CD14-positive monocyte (primary cell): ENCODE measurements around the gene CSMD2. TPM values are rescaled to one million over a fixed set of nuclear protein-coding genes. Genes with fewer than 3 reads are reported as not detected.
A peak's percentile ranks its signal among the peaks of the same experiment; 100 is the strongest.

Experiments
- DNase-seq, 3 donors: peaks; one replicate each; pipeline ENCODE4 v3.0.0-alpha.2; 2011 to 2022
- H2AFZ ChIP-seq: 2 replicates; pipeline ENCODE4 v1.6.0; 2012; ENCODE audit warnings: mild to moderate bottlenecking, low read depth, low read length, inconsistent platforms; ENCODE audit not compliant: insufficient read depth, poor library complexity, severe bottlenecking
- H3K27ac ChIP-seq, 2 donors: 1 replicate in 1 of 2; 2 replicates in 1 of 2; pipeline ENCODE4 v1.5.1; 2012 to 2013; ENCODE audit warnings: low read length in 2 of 2, control low read depth in 1 of 2, inconsistent platforms in 1 of 2, low read depth in 1 of 2, mild to moderate bottlenecking in 1 of 2
- H3K27me3 ChIP-seq, 2 donors: one replicate each; pipeline versions ENCODE4 v1.6.0 to v1.6.1; 2011 to 2013; ENCODE audit warnings: low read length in 2 of 2; ENCODE audit not compliant: control insufficient read depth in 2 of 2, insufficient read depth in 2 of 2
- H3K36me3 ChIP-seq, 2 donors: replicated peaks in 1 of 2; 1 replicate in 1 of 2; 2 replicates in 1 of 2; pipeline versions ENCODE4 v1.5.1 to v1.6.1; 2012 to 2013; ENCODE audit warnings: low read length in 2 of 2, control low read depth in 1 of 2, inconsistent platforms in 1 of 2, mild to moderate bottlenecking in 1 of 2; ENCODE audit not compliant: insufficient read depth in 2 of 2, control insufficient read depth in 1 of 2
- H3K4me1 ChIP-seq, 2 donors: 1 replicate in 1 of 2; 2 replicates in 1 of 2; pipeline versions ENCODE4 v1.5.1 to v1.6.1; 2012 to 2013; ENCODE audit warnings: low read length in 2 of 2, control low read depth in 1 of 2, inconsistent platforms in 1 of 2, mild to moderate bottlenecking in 1 of 2, moderate library complexity in 1 of 2; ENCODE audit not compliant: insufficient read depth in 2 of 2, control insufficient read depth in 1 of 2
- H3K4me2 ChIP-seq: replicated peaks from 2 replicates; pipeline ENCODE3; 2012; ENCODE audit warnings: low read length, moderate library complexity, mild to moderate bottlenecking; ENCODE audit not compliant: poor library complexity, severe bottlenecking; ENCODE audit errors: extremely low read depth
- H3K4me3 ChIP-seq, 3 experiments: fragments of 200-600 bp in 1 of 3; sonication (generic) in 1 of 3; replicated peaks in 1 of 3; 1 replicate in 2 of 3; 2 replicates in 1 of 3; pipeline ENCODE4 v1.5.1; 2011 to 2013; ENCODE audit warnings: low read length in 3 of 3, mild to moderate bottlenecking in 3 of 3, control low read depth in 2 of 3, low read depth in 2 of 3, inconsistent platforms in 1 of 3, moderate library complexity in 1 of 3
- H3K79me2 ChIP-seq: 2 replicates; pipeline ENCODE4 v1.6.0; 2012; ENCODE audit warnings: mild to moderate bottlenecking, control low read depth, inconsistent platforms, low read length, moderate library complexity; ENCODE audit not compliant: insufficient read depth
- H3K9ac ChIP-seq: 2 replicates; pipeline ENCODE4 v1.6.0; 2017; ENCODE audit warnings: low read length, mild to moderate bottlenecking; ENCODE audit not compliant: insufficient read depth, poor library complexity, severe bottlenecking
- H3K9me3 ChIP-seq, 2 donors: replicated peaks in 1 of 2; 1 replicate in 1 of 2; 2 replicates in 1 of 2; pipeline versions ENCODE4 v1.5.1 to v1.6.1; 2012 to 2013; ENCODE audit warnings: low read length in 2 of 2, control low read depth in 1 of 2; ENCODE audit not compliant: control insufficient read depth in 1 of 2, insufficient read depth in 1 of 2
- H4K20me1 ChIP-seq: 2 replicates; pipeline ENCODE4 v1.6.0; 2012; ENCODE audit warnings: mild to moderate bottlenecking, low read length, control low read depth, moderate library complexity; ENCODE audit not compliant: insufficient read depth
- H3K27ac Mint-ChIP-seq, 7 donors: one replicate each; pipeline ENCODE4 v1.8.0; 2020; ENCODE audit warnings: mild to moderate bottlenecking in 7 of 7, mixed read lengths in 7 of 7, moderate library complexity in 6 of 7, inconsistent platforms in 2 of 7
- H3K27me3 Mint-ChIP-seq, 3 donors: one replicate each; pipeline ENCODE4 v1.8.0; 2021 to 2022; ENCODE audit warnings: low read depth in 3 of 3, mild to moderate bottlenecking in 3 of 3, mixed read lengths in 3 of 3, moderate library complexity in 3 of 3, inconsistent platforms in 1 of 3
- H3K36me3 Mint-ChIP-seq, 2 donors: one replicate each; pipeline ENCODE4 v1.8.0; 2020; ENCODE audit warnings: mixed read lengths in 2 of 2, inconsistent platforms in 1 of 2, mild to moderate bottlenecking in 1 of 2
- H3K4me1 Mint-ChIP-seq: one replicate; pipeline ENCODE4 v1.8.0; 2020; ENCODE audit warnings: mild to moderate bottlenecking, mixed read lengths
- H3K4me3 Mint-ChIP-seq, 2 donors: one replicate each; pipeline ENCODE4 v1.8.0; 2020; ENCODE audit warnings: mild to moderate bottlenecking in 2 of 2, mixed read lengths in 2 of 2, moderate library complexity in 1 of 2
- H3K9me3 Mint-ChIP-seq, 7 donors: one replicate each; pipeline ENCODE4 v1.8.0; 2020 to 2022; ENCODE audit warnings: mixed read lengths in 7 of 7, mild to moderate bottlenecking in 6 of 7, moderate library complexity in 6 of 7, inconsistent platforms in 2 of 7
- WGBS: methylation state at CpG from one replicate; pipeline ENCODE4 v1.1.5; 2013; ENCODE audit warnings: missing lambda C conversion rate; ENCODE audit not compliant: insufficient coverage; 5-methylcytosine and 5-hydroxymethylcytosine counted together
- intact Hi-C, 2 donors: fragments of 100-400 bp; cut with micrococcal nuclease; formaldehyde crosslinking; loops; one replicate each; pipeline versions ENCODE4 v1.15.0 to v1.15.1; 2023
- polyA plus RNA-seq, 3 donors: library from polyadenylated mRNA; depleted of rRNA in 1 of 3; unstranded in 2 of 3; stranded (reverse) in 1 of 3; fragments of 300-500 nt in 2 of 3; fragments of >200 nt in 1 of 3; fragmentation: Illumina TruSeq in 2 of 3; gene quantifications; 1 replicate in 2 of 3; 2 replicates in 1 of 3; pipeline ENCODE4 v1.2.3, GENCODE V29; 2012 to 2021
- TF ChIP-seq, protein P1 (sequence below): fragments of 200-600 bp; IDR thresholded peaks from one replicate; pipeline ENCODE4 v1.8.0; 2022; ENCODE audit warnings: antibody characterized with exemption, mild to moderate bottlenecking

CSMD2 gene
- polyA plus RNA-seq, 3 donors: 0.04 TPM; not detected in 2

DNA sequence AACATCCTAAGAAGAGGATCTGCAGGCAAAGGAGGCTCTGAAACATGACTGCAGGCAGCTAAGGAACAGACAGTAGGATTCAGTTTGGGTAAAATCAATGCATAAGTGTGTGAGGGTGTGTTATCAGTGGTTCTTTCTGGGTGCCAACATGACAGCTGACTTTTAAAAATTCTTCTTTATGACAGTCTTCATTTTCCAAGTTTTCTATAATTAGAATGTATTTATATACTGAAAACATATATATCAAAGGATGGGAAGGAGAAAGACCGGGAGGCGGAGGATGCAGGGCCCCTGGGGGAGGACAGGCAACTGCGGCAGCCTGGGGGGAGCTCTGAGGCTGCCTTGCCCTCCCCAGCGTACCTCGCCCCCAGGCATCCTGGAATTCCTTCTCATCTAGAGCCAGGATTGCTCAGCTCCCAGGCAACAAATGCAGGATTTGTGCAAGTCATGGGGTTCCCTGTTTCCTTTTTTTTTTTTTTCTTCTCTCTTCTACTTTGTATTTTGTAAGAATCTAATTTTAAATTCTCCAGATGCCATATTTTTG is 104.8 kb downstream of the CSMD2 start:
- peak overlapping the region in 1 of 7 donors; percentile 21 for H3K27ac Mint-ChIP-seq
- Histone ChIP-seq H3K9ac (no peak overlapping the region), H3K27me3 (no peaks in the 10 kb centered on the region), H4K20me1 (no peaks in the 10 kb centered on the region), H3K9me3 (peaks cover 0 to 5% of the 10 kb centered on the region in 2 donors), H3K27ac (no peak overlapping the region), H3K36me3 (no peaks in the 10 kb centered on the region), H2AFZ (no peak overlapping the region), H3K4me1 (no peaks in the 10 kb centered on the region), H3K79me2 (no peaks in the 10 kb centered on the region), H3K4me3 (no peak overlapping the region), H3K4me2 (no peak overlapping the region)
- DNase-seq: no peak
- no peak overlapping the region for H3K4me3 Mint-ChIP-seq
- 100% methylated on average over 1 of the region's 5 CpGs for WGBS
- no peaks in the 10 kb centered on the region for H3K4me1 Mint-ChIP-seq
- intact Hi-C loops: no loop called here
- TF ChIP-seq, protein P1, sequence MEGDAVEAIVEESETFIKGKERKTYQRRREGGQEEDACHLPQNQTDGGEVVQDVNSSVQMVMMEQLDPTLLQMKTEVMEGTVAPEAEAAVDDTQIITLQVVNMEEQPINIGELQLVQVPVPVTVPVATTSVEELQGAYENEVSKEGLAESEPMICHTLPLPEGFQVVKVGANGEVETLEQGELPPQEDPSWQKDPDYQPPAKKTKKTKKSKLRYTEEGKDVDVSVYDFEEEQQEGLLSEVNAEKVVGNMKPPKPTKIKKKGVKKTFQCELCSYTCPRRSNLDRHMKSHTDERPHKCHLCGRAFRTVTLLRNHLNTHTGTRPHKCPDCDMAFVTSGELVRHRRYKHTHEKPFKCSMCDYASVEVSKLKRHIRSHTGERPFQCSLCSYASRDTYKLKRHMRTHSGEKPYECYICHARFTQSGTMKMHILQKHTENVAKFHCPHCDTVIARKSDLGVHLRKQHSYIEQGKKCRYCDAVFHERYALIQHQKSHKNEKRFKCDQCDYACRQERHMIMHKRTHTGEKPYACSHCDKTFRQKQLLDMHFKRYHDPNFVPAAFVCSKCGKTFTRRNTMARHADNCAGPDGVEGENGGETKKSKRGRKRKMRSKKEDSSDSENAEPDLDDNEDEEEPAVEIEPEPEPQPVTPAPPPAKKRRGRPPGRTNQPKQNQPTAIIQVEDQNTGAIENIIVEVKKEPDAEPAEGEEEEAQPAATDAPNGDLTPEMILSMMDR: no peak
- no peaks in the 10 kb centered on the region for H3K36me3 Mint-ChIP-seq
- H3K27me3 Mint-ChIP-seq: peaks cover 3 to 11% (median 5%) of the 10 kb centered on the region in 3 donors
- peaks cover 2 to 16% (median 8%) of the 10 kb centered on the region in 7 donors for H3K9me3 Mint-ChIP-seq

DNA sequence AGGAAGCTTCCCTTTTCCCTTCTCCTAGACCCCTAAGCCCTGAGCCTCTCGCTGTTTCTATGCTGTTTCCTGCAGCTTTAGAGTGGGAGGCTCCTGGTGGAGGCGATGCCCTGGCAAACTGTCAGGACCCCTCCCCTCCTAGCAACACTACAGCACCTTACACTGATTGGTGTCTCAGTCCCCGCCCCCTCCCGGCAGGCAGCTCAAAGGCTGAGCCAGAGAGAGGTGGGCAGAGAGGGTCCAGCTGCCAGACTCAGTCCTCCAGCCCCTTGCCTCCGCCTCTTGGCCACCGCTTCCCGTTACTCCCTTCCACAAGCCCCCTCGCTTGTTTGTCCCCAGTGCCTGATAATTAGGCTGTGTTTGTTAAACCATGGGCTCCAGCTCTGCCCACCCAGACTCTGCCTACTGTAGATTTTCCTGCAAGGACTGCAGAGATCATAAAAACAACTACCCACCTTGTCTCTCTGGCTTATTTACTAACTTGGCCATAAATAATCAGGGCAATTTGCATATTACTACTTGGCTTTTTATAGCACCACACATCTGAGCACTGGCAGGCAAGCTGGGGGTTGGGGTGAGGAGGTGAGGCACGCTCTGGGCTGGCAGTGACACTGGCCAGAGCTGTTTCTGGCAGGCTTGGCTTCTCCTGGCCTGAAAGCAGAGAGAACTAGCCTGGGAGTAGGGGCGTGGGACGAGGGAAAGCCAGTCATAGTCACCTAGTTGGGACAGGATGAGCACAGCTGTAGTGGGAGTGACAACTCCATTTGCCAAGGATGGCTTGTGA is 107.5 kb downstream of the CSMD2 start:
- intact Hi-C loops: no loop called here
- no peaks in the 10 kb centered on the region for H3K4me1 Mint-ChIP-seq
- no peak overlapping the region for H3K27ac ChIP-seq
- no peaks in the 10 kb centered on the region for H3K36me3 ChIP-seq
- no peak overlapping the region for H3K4me2 ChIP-seq
- no peaks in the 10 kb centered on the region for H3K79me2 ChIP-seq
- H3K4me3 Mint-ChIP-seq: no peak overlapping the region
- TF ChIP-seq, protein P1: no peak
- H3K36me3 Mint-ChIP-seq: no peaks in the 10 kb centered on the region
- no peaks in the 10 kb centered on the region for H3K27me3 ChIP-seq
- H3K27ac Mint-ChIP-seq: no peak overlapping the region
- 43% methylated on average over 3 of the region's 11 CpGs for WGBS
- no peaks in the 10 kb centered on the region for H4K20me1 ChIP-seq
- peaks cover 0 to 3% of the 10 kb centered on the region in 2 donors for H3K9me3 ChIP-seq
- H3K9ac ChIP-seq: no peak overlapping the region
- H2AFZ ChIP-seq: no peak overlapping the region
- H3K4me3 ChIP-seq: no peak overlapping the region
- peaks cover 2 to 9% (median 3%) of the 10 kb centered on the region in 7 donors for H3K9me3 Mint-ChIP-seq
- H3K4me1 ChIP-seq: no peaks in the 10 kb centered on the region
- DNase-seq: no peak
- peaks cover 3 to 11% (median 3%) of the 10 kb centered on the region in 3 donors for H3K27me3 Mint-ChIP-seq
